Urinary bladder (tissue), 4 donors: Measurements from ENCODE around the gene PPM1G. TPM values are rescaled to one million over a fixed set of nuclear protein-coding genes. Genes with fewer than 3 reads are reported as not detected.

ENCODE experiments used
- DNase-seq: peaks from one replicate; pipeline ENCODE4 v3.0.0-alpha.2; 2015; ENCODE audit errors: extremely low spot score
- H3K27ac ChIP-seq: one replicate; pipeline ENCODE4 v1.5.1; 2013; ENCODE audit warnings: low read depth, mild to moderate bottlenecking, moderate library complexity
- H3K36me3 ChIP-seq: one replicate; pipeline ENCODE4 v1.6.1; 2013; ENCODE audit warnings: mild to moderate bottlenecking, moderate library complexity; ENCODE audit not compliant: insufficient read depth
- H3K4me1 ChIP-seq: one replicate; pipeline ENCODE4 v1.6.1; 2013; ENCODE audit warnings: mild to moderate bottlenecking, moderate library complexity; ENCODE audit not compliant: insufficient read depth
- H3K4me3 ChIP-seq: one replicate; pipeline ENCODE4 v1.5.1; 2013; ENCODE audit warnings: low read depth, low read length
- WGBS: extraction: QIAGEN DNeasy Blood & Tissue Kit; methylation state at CpG from one replicate; pipeline ENCODE4 v1.1.7; 2013; 5-methylcytosine and 5-hydroxymethylcytosine counted together
- polyA plus RNA-seq: library from polyadenylated mRNA; stranded (reverse); fragments of 200-250 nt; gene quantifications from one replicate; pipeline ENCODE4 v1.2.3, GENCODE V29; 2013
- total RNA-seq: library from RNA; depleted of rRNA; stranded (reverse); fragments of >200 nt; gene quantifications from one replicate; pipeline ENCODE4 v1.2.3, GENCODE V29; 2014
- donor health status: healthy with polysubstance abuse.
- donor health status: healthy.

The PPM1G gene
- total and polyA plus RNA-seq, 2 donors = 30.0 to 65.5 TPM

DNA sequence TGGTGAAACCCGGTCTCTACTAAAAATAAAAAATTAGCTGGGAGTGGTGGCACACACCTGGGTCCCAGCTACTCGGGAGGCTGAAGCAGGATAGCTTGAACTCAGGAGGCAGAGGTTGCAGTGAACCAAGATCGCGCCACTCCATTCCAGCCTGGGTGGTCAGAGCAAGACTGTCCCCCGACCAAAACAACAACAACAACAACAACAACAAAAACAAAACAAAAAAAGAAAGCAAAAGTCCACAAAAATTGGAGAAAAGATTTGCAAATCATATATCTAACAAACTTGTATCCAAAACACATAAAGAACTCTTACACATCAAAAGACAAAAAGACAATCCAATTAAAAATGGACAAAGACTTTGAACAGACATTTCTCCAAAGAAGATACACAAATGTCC, 10.4 kb downstream of the PPM1G start:
- H3K27ac ChIP-seq = no peak overlapping the region
- no peaks in the 10 kb centered on the region for H3K4me1 ChIP-seq
- H3K36me3 ChIP-seq = no peaks in the 10 kb centered on the region
- H3K4me3 ChIP-seq = no peak overlapping the region
- WGBS = 96% methylated on average over 5 of the region's 5 CpGs
- no peak for DNase-seq

DNA sequence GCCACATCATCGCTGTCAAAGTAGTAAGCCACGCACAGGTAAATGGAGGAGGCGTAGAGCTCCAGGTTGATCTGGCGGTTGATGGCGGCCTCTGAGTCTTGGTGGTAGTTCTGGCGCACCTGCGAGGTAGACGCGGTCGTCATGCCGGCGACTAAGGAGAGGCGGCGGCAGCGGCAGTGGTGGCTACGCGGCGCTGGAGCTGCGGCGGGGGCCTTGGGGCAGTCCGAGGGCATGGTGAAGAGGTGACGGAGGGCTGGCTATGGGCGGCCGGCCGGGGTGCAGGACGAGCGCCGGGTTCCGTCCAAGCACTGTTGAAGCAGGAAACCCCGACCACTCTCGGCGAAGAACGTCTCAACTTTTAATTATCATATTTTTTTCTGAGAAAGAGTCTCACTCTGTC, 16.2 kb downstream of the PPM1G start:
- no peak overlapping the region for H3K27ac ChIP-seq
- no peak for DNase-seq
- H3K36me3 ChIP-seq = no peaks in the 10 kb centered on the region
- WGBS = 98% methylated on average over 33 of the region's 33 CpGs
- no peak overlapping the region for H3K4me3 ChIP-seq
- H3K4me1 ChIP-seq = no peaks in the 10 kb centered on the region

DNA sequence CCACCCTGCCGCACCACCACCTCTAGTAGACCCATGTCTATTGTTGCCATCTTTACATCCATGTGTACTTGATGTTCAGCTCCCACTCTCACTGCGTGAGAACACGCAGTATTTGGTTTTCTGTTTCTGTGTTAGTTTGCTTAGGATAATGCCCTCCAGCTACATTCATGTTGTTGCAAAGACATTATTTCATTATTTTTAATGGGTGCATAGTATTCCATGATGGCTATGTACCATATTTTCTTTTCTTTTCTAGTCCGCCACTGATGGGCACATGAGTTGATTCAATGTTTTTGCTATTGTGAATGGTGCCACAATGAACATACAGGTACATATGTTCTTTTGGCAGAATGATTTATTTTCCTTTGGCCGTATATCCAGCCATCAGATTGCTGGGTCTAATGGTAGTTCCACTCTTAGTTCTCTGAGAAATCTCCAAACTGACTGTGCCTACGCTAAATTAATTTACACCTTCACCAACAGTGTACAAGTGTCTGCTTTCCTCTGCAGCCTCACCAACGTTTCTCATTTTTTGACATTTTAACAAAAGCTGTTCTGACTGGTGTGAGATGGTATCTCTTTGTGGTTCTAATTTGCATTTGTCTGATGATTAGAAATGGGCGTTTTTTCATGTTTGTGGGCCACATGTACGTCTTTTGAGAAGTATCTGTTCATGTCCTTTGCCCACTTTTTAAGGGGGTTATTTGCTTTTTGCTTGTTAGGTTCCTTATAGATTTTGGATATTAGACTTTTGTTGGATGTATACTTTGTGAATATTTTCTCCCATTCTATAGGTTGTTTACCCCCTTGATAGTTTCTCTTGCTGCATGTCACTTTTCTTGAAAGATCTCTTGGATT, 18.3 kb downstream of the PPM1G start:
- no peak overlapping the region for H3K4me3 ChIP-seq
- H3K4me1 ChIP-seq = no peaks in the 10 kb centered on the region
- WGBS = 93% methylated on average over 9 of the region's 9 CpGs
- H3K27ac ChIP-seq = no peak overlapping the region
- H3K36me3 ChIP-seq = no peaks in the 10 kb centered on the region
- no peak for DNase-seq

DNA sequence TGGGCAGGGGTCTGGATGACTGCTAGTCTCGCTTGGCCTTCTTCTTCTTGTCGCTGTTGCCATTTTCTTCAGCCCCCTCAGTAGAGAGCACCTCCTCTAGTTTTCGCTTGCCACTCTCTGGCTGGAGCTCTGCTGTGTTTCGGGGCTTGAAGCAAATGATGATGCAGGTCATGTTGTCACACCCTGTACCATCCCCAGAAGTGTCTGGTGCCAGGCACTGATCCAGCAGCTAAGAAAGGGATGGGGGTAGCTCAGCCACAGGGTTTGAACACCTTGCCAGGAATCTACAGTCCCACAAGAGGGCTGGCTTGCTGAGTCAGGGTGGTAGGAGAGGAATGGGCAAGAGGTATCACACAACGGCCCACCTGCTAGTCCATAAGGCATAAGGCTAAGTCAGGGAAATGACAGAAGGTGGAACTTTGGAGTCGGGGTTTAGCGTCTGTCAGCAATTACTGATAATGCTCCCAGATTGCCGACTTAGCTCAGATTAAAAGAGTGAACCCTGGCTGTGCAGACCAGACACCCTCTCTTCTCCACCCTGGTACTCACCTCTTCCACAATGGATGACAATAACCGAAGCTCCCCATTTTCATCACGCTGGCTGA, 27.7 kb downstream of the PPM1G start:
- Histone ChIP-seq H3K4me3 (no peak overlapping the region), H3K4me1 (no peaks in the 10 kb centered on the region), H3K27ac (peak overlapping the region; percentile 93), H3K36me3 (no peaks in the 10 kb centered on the region)
- no peak for DNase-seq
- WGBS = 89% methylated on average over 10 of the region's 10 CpGs

DNA sequence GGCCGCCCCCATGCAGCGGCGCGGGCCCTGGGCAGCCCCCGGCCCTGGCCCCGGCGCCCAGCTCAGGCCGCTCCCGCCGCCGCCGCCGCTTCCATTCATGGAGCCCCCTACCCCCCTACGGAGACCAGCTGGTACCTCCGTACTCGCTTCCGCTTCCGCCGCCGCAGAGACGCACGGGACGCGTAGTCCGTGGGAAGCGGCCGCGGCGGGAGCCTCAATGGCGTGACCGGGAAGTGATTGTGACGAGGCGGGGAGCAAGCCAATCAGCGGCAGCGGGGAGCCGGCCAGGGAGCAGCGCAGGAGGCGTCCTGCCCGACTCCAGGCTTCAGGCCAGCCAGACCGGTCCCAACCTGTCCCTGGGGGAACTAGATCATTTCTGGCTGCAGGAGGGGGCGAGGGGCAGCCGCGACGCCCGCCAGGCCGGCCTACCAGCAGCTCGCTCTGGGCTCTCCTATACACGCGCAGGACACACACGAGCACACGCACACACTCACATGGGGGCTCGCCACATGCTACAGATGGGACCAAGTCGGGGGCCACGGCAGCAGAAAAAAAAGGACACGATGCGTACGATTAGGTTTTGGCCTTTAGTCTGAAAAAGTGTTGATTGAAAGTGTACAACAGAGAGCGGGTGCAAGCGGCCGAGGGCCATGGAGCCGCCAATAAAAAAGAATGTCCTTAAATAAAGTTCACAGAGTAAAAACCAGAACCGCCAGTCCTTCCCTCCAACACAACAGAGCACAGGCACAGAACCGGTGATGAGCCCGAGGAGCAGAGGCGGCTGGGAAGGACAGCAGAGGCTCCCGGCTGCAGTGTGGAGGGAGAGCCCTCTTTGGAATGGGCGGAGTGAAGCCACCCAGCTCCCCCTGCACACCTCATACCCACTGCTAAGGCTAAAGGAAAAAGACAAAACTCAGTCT, 28.5 kb downstream of the PPM1G start, which contains the start of gene ZNF513:
TSS of gene ZNF513 (minus strand) at position 109 of the 920 bp plus-strand sequence. CDS start 208 bp downstream, outside the sequence.
- Histone ChIP-seq H3K4me1 (no peaks in the 10 kb centered on the region), H3K27ac (peak within 1 kb of the TSS; percentile 93), H3K4me3 (peak within 1 kb of the TSS; percentile 80), H3K36me3 (no peaks in the 10 kb centered on the region)
- WGBS = 10% methylated on average over 67 of the region's 67 CpGs
- peak; percentile 92 for DNase-seq

DNA sequence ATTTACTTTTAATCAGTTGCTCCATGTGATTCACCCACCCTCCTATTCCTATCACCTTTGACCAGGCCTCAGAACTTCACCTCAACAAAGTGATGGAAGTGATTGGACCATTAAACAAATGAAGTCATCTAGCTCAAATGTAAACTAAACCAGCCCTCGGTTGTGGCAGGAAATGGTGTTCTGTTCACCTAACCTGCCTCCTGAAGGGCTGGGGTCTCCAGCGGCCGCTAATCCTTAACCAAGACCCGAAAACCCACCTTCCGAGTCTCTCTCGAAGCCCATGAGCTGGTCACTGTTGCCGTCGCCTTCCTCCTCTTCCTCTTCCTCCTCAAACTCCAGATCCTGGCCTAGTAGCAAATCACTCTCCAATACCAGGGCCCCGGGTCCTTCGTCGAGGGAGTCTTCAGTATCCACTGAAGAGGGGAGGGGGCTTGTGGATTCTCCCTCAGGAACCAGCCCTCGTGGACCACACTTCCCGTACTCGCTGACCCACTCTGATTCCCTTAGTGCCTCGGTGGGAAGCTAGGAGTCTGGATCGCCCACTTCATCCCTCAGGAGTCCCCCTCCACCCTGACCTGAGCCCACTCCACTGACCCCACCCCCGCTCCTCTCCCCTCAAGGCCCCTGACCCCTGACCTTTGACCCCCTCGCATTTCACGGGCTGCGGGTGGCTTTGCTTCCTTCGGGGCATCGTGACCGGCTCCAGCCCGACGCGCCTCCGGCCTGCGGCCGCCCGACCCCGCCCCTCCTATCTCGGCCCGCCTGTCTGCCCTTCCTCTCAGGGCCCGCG, 29.4 kb downstream of the PPM1G start:
- DNase-seq = no peak
- H3K36me3 ChIP-seq = no peaks in the 10 kb centered on the region
- under 1% methylated on average over 35 of the region's 35 CpGs for WGBS

DNA sequence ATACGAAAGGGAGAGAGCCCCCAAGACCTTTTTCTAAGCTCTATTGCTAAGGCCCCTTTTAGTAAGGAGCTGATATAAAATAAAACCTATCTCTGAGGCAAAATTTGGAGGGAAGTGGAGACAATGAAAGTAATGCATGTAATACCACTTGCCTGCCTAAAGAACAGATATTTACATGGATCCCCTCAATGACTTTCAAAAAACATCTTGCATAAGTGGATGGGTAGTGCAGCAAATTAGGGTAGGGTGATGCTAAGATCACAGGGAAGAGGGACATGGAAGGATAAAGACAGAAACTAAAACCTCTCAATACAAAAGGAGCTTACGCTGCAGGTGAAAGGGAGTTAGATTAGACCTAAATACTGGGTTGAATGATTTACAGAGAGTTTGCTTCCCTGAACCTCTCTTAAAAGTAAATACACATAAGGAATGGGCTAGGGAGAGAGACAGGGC, 30.0 kb downstream of the PPM1G start:
- no peak for DNase-seq
- Histone ChIP-seq H3K27ac (no peak overlapping the region), H3K4me3 (no peak overlapping the region), H3K36me3 (no peaks in the 10 kb centered on the region), H3K4me1 (no peaks in the 10 kb centered on the region)
- 79% methylated on average over 2 of the region's 2 CpGs for WGBS

More for the DNA sequence above, 29.4 kb downstream of the PPM1G start:
- Histone ChIP-seq H3K27ac (peak overlapping the region; percentile 86), H3K4me3 (peak overlapping the region; percentile 80), H3K4me1 (no peaks in the 10 kb centered on the region)

DNA sequence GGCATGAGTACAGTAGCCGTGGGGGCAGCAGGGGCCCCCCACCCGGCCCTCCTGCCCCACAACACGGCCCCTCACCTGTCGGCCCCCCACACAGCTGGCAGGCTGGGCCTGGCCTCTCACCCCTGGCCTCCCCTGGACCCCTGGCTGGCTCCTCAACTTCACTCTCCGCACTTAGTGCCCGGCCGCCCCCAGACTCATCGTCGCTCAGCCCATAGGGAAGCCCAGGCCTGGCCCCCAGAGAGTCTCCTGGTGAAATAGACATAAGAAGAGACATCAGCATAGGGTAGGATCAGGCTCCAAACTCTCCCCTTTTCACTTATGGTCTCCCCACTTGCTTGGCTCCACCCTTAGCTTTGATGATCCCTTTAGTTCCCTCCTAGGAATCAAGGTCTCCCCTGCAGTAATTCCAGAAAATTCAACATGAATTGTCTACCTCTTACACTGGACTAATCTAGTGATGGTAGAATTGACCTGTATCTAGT, 30.5 kb downstream of the PPM1G start:
- no peaks in the 10 kb centered on the region for H3K36me3 ChIP-seq
- 81% methylated on average over 9 of the region's 9 CpGs for WGBS
- H3K27ac ChIP-seq = no peak overlapping the region

DNA sequence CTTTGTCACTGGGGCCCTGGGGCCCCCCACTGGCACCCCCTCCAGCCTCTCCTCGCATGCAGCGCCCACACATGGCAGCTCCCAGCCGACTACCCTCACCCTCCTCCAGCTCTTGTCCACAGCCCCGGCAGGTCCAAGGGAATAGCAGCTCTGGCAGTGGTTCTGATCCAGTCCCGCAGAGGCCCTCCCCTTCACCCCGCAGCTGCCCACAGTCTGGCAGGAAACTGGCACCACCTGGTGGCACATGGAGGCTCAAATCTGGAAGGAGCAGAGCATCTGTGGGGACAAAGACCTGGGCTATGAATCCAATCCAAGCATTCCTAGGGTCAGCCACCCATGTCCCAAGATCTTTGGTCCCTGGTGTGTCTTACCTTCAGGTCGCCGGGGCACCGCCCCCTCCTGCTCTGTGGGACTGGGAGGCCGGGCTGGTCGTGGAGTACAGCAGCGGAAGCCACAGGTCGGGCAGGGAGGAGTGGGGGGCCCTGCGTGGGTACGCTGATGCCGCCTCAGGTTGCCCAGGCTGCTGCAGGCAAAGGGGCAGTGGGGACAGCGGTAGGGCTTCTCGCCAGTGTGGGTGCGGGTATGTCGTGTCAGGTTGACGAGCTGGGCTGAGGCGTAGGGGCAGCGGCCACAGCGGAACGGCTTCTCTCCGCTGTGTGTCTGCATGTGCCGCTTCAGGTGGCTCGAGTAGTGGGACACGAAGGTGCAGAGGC, 31.1 kb downstream of the PPM1G start:
- WGBS = 81% methylated on average over 29 of the region's 29 CpGs
- Histone ChIP-seq H3K36me3 (no peaks in the 10 kb centered on the region), H3K27ac (no peak overlapping the region), H3K4me1 (no peaks in the 10 kb centered on the region), H3K4me3 (no peak overlapping the region)
- DNase-seq = no peak

More for the DNA sequence above, 30.5 kb downstream of the PPM1G start:
- H3K4me1 ChIP-seq = no peaks in the 10 kb centered on the region
- H3K4me3 ChIP-seq = no peak overlapping the region
- no peak for DNase-seq

DNA sequence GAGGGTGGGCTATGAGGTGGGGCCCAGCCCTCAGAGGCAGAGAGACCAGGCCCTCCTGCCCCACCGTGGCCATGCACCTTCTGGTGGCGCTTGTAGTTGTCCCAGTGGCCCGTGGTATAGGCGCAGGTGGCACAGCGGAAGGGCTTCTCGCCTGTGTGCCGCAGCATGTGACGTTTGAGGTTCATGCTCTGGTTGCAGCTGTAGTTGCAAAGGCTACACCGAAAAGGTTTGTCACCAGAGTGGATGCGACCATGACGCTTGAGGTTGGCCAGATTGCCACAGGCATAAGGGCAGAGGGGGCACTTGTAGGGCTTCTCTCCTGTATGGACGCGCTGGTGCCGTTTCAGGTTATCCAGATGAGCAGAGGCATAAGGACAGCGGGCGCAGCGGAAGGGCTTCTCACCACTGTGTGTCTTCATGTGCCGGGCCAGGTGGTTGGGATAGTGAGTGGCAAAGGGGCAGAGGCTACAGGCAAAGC, 31.7 kb downstream of the PPM1G start:
- 88% methylated on average over 18 of the region's 18 CpGs for WGBS
- no peaks in the 10 kb centered on the region for H3K36me3 ChIP-seq
- no peaks in the 10 kb centered on the region for H3K4me1 ChIP-seq
- H3K4me3 ChIP-seq = no peak overlapping the region
- no peak for DNase-seq
- H3K27ac ChIP-seq = no peak overlapping the region

DNA sequence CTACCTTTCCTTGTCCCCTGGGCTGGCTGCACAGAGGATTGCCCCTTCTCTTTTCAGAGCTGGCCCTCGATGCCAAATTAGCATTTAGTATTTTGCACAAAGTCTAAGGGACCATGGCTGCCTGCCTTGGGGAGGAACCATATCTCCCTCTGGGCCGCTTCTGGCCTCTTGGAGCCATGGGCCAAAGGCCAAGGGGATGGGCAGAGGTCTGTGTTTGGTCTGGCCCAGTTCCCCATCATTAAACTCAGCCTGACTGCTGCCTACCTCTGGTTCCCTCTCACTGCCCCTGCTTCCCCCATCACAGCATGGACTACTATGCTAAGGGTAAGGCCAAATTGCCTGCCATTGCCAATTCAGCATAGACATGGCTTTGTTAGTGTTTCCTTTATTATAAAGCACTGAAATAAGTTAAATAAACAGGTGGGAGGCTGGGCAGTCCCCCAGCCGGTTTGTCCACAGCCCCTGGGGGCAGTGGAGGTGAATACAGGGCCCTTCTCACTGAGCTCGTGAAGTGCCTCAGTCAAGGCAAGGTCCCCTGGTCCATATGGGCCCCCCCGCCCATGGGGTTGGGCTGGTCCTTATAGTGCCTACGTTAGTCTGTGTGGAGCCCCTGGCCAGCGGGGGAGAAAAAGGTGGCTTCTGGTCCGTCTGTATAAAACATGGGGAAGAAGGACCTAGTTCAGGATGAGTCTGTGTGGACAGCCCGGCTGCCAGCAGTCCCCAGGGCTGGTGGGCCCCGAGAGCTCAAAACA, 32.3 kb downstream of the PPM1G start:
- Histone ChIP-seq H3K4me3 (no peak overlapping the region), H3K36me3 (no peaks in the 10 kb centered on the region), H3K4me1 (no peaks in the 10 kb centered on the region), H3K27ac (no peak overlapping the region)
- WGBS = 70% methylated on average over 10 of the region's 10 CpGs
- DNase-seq = no peak
